ENCODE measurements around the gene ZFHX2.

The ZFHX2 gene

GRCh38 chr14:23572836-23573235, 21.3 kb upstream of the ZFHX2 start:
- Histone ChIP-seq H3K79me2 (ENCODE audit: control insufficient read depth, insufficient read depth, low read length, unreplicated experiment) (no peaks in the 10 kb centered on the region), H3K27ac (ENCODE audit: low read depth, low read length) (no peak overlapping the region), H2AFZ (ENCODE audit: low read length, unreplicated experiment) (no peak overlapping the region), H3K4me3 (ENCODE audit: low read depth, low read length) (no peak overlapping the region), H3K4me1 (ENCODE audit: control insufficient read depth, insufficient read depth, low read length, unreplicated experiment) (peaks cover 9% of the 10 kb centered on the region), H3K36me3 (ENCODE audit: insufficient read depth, low read length) (no peaks in the 10 kb centered on the region), H3K27me3 (ENCODE audit: insufficient read depth, low read length) (peaks cover 16% of the 10 kb centered on the region)

DNA sequence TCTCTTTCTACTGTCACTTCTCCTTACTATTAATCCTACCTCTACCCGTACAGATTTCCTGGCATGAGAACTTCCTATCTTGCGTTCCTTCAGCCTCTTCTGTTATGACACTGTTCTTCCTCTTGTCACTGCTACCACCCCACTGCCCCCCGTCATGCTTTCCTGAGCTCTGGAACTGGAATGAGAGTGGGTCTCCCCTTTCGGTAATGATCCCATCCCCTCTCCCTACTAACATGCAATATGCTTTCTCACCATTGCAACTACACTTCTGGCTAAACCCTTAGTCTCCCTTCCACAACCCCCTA, 20.9 kb upstream of the ZFHX2 start:
- Histone ChIP-seq H3K4me3 (ENCODE audit: low read depth, low read length) (no peak overlapping the region), H2AFZ (ENCODE audit: low read length, unreplicated experiment) (no peak overlapping the region), H3K79me2 (ENCODE audit: control insufficient read depth, insufficient read depth, low read length, unreplicated experiment) (no peaks in the 10 kb centered on the region), H3K36me3 (ENCODE audit: insufficient read depth, low read length) (no peaks in the 10 kb centered on the region), H3K27me3 (ENCODE audit: insufficient read depth, low read length) (peaks cover 13% of the 10 kb centered on the region), H3K4me1 (ENCODE audit: control insufficient read depth, insufficient read depth, low read length, unreplicated experiment) (peaks cover 9% of the 10 kb centered on the region), H3K27ac (ENCODE audit: low read depth, low read length) (no peak overlapping the region)

DNA sequence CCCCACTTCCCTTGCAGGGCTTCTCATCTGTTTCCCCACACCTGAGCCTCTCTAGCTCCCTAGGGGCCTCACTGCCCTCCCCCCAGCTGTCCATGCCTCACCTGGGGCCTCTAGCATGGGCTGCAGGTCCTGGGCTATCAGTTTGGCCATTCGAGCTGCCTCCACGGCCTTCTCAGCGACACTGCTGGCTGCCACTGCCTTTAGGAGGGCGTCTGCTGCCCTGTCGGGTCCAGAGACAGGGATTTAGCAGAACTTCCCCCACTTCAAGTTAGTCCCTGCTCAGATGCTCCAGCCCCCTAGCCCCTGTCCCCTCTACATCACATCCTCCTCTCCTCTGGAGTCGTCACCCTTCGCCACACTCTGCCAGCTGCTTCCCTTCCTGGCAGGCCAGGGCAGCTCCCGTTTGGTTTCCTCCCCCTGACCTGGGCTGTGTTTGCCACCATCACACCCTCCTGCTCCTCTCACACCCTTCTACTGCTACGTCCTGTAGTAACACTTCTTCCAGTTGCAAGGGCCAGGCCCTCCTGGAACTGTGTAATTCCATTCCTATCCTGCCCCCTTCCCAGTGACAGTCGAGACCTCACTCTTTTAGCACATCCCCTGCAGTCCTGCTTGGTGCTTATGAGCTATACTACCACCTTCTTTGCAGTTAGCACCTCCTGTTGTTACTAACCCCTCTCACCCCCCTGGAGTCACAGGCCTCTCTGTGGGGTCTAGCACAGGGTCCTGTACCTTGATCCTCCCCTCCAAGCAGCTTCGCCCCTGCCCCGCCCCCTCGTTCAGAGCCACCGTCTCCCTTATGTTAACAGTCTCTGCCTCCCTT, 20.3 kb upstream of the ZFHX2 start:
- H3K79me2 ChIP-seq (ENCODE audit: control insufficient read depth, insufficient read depth, low read length, unreplicated experiment), result no peaks in the 10 kb centered on the region
- H3K27ac ChIP-seq (ENCODE audit: low read depth, low read length), result no peak overlapping the region
- H3K4me1 ChIP-seq (ENCODE audit: control insufficient read depth, insufficient read depth, low read length, unreplicated experiment), result peaks cover 9% of the 10 kb centered on the region
- no peaks in the 10 kb centered on the region for H3K36me3 ChIP-seq (ENCODE audit: insufficient read depth, low read length)
- peaks cover 7% of the 10 kb centered on the region for H3K27me3 ChIP-seq (ENCODE audit: insufficient read depth, low read length)
- no peak overlapping the region for H2AFZ ChIP-seq (ENCODE audit: low read length, unreplicated experiment)
- H3K4me3 ChIP-seq (ENCODE audit: low read depth, low read length), result no peak overlapping the region

DNA sequence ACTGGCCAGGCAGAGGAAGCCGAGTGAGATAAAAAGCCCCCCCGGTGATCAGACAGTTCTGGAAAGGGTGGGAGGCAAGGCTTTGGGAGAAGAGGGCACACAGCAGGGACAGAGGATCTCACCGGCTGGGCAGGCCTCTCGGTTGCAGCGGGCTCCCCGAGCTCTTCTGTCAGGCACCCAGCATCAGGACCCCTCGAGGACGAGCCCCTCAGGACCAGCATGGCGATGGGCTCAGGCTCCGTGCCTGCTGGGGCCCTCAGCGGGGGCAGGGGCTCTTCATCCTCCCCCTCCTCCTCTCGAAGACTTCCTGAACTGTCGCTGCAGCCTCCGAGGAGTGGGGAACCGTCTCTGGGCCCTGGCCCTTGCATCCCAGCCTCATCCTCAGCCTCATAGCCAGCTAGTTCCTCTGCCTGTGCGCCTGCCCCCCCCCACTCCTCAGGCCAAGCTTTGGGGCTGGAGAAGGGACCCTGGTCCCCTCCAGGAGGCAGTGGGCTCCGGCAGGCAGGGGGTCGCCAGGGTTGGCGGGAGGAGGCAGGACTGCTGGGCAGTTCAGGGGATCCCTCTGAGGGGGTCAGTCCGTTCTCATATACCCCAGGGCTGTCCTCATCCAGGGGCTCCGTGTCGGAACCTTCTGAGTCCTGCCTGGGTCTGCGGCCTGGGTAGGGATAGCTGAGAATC, 19.4 kb upstream of the ZFHX2 start:
- no peak overlapping the region for H3K27ac ChIP-seq (ENCODE audit: low read depth, low read length)
- H3K79me2 ChIP-seq (ENCODE audit: control insufficient read depth, insufficient read depth, low read length, unreplicated experiment), result no peaks in the 10 kb centered on the region
- H3K4me1 ChIP-seq (ENCODE audit: control insufficient read depth, insufficient read depth, low read length, unreplicated experiment), result peaks cover 9% of the 10 kb centered on the region
- H2AFZ ChIP-seq (ENCODE audit: low read length, unreplicated experiment), result no peak overlapping the region
- H3K36me3 ChIP-seq (ENCODE audit: insufficient read depth, low read length), result no peaks in the 10 kb centered on the region
- no peak overlapping the region for H3K4me3 ChIP-seq (ENCODE audit: low read depth, low read length)
- no peaks in the 10 kb centered on the region; the same call in 1 of the 2 replicates for H3K27me3 ChIP-seq (ENCODE audit: insufficient read depth, low read length)

GRCh38 chr14:23569443-23570151, 18.0 kb upstream of the ZFHX2 start:
- H3K4me1 ChIP-seq (ENCODE audit: control insufficient read depth, insufficient read depth, low read length, unreplicated experiment), result peaks cover 9% of the 10 kb centered on the region
- H3K27ac ChIP-seq (ENCODE audit: low read depth, low read length), result no peak overlapping the region
- H3K36me3 ChIP-seq (ENCODE audit: insufficient read depth, low read length), result no peaks in the 10 kb centered on the region
- no peaks in the 10 kb centered on the region for H3K27me3 ChIP-seq (ENCODE audit: insufficient read depth, low read length)
- no peak overlapping the region for H3K4me3 ChIP-seq (ENCODE audit: low read depth, low read length)
- no peak overlapping the region for H2AFZ ChIP-seq (ENCODE audit: low read length, unreplicated experiment)
- H3K79me2 ChIP-seq (ENCODE audit: control insufficient read depth, insufficient read depth, low read length, unreplicated experiment), result no peaks in the 10 kb centered on the region

DNA sequence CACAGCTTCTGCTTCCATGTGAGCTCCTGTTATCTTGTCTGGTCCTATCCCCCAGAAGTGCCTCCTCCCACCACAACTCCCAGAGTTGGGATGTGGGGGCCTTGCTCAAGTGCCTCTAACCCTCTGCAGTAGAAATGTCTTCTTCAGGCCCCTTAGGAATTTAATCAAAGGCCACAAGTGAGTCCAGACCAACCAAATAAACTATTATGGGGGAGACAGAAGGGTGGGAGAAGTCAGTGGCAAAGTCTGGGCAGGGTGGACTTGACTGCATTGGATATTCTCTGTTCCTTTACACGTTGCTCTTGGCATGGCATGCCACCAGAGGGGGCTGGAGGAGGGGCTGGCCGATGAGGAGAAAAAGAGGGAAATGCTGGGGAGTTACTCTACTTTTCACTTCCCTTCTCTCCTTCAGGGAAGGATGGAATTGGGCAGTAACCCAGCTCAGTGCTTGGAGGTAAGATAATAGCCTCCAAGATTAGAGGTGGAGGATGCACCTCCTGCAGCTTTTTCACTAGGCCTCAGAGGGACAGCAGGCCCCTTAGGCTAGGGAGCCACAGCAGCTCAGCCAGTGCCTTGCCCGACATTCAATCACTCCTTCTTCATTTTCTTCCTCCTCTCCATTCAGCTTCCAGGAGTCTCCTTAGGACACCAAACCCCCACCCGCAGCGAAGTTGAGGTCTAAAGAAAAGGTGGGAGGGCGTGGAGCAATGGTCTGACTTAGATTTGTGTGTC, 17.2 kb upstream of the ZFHX2 start:
- Histone ChIP-seq H3K36me3 (ENCODE audit: insufficient read depth, low read length) (no peaks in the 10 kb centered on the region), H3K27ac (ENCODE audit: low read depth, low read length) (no peak overlapping the region), H3K79me2 (ENCODE audit: control insufficient read depth, insufficient read depth, low read length, unreplicated experiment) (no peaks in the 10 kb centered on the region), H2AFZ (ENCODE audit: low read length, unreplicated experiment) (no peak overlapping the region), H3K4me3 (ENCODE audit: low read depth, low read length) (peak overlapping the region; percentile 85; the same call in 1 of the 2 replicates), H3K27me3 (ENCODE audit: insufficient read depth, low read length) (no peaks in the 10 kb centered on the region), H3K4me1 (ENCODE audit: control insufficient read depth, insufficient read depth, low read length, unreplicated experiment) (peaks cover 9% of the 10 kb centered on the region)

GRCh38 chr14:23568021-23568599, 16.5 kb upstream of the ZFHX2 start:
- Histone ChIP-seq H2AFZ (ENCODE audit: low read length, unreplicated experiment) (peak overlapping the region; percentile 93), H3K4me3 (ENCODE audit: low read depth, low read length) (peak overlapping the region; percentile 85), H3K27ac (ENCODE audit: low read depth, low read length) (0 out of 2 replicates have a peak overlapping the region, but pooled peaks have one; percentile 7), H3K36me3 (ENCODE audit: insufficient read depth, low read length) (no peaks in the 10 kb centered on the region), H3K27me3 (ENCODE audit: insufficient read depth, low read length) (no peaks in the 10 kb centered on the region), H3K4me1 (ENCODE audit: control insufficient read depth, insufficient read depth, low read length, unreplicated experiment) (peaks cover 9% of the 10 kb centered on the region), H3K79me2 (ENCODE audit: control insufficient read depth, insufficient read depth, low read length, unreplicated experiment) (no peaks in the 10 kb centered on the region)

DNA sequence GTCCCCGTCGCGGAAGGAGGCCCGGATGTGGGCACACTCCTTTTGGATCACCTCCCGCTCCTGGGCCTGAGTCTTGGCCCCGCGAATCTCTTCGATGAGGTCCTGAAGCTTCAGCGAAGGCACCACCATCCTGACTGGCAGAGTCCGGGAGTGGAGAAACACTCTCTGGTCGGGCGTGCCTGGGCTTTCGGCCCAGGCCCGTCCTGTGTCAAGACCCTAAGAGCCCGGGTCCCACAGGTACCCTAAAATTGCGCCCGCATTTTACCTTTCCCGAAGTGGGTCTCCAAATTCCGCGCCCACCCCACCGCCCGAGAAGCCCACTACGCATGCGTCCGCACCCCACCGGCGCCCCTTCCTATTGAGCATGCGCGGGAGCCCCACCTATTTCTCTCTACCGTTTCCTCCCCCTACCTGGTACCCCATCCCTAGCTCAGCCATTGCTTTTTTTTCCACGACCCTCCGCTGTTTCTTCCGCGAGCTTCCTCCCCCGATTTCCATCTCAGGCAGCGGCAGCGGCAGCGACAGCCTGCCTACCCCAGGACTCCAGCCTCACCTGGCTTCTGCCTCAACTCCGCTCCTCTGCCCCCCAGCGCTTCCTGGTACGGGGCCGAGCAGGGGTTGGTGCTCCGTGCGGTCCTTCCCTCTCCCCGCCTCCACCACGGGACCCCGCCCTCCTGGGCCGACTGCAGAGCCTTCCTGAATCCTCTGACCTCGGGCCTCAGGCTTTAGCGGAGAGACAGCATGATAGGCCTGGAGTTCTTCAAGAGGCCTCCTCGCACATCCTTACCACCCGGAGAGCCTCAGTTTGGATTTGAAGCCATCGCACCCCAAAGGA, 15.8 kb upstream of the ZFHX2 start, which contains the start of gene AP1G2:
TSS of gene AP1G2 (minus strand) at position 606 of the 835 bp plus-strand sequence. CDS start at position 129, 477 bp downstream.
- Histone ChIP-seq H3K79me2 (ENCODE audit: control insufficient read depth, insufficient read depth, low read length, unreplicated experiment) (no peaks in the 10 kb centered on the region), H3K27me3 (ENCODE audit: insufficient read depth, low read length) (no peaks in the 10 kb centered on the region), H3K27ac (ENCODE audit: low read depth, low read length) (0 out of 2 replicates have a peak within 1 kb of the TSS, but pooled peaks have one; percentile 7), H3K4me3 (ENCODE audit: low read depth, low read length) (peak within 1 kb of the TSS; percentile 85), H3K36me3 (ENCODE audit: insufficient read depth, low read length) (no peaks in the 10 kb centered on the region), H3K4me1 (ENCODE audit: control insufficient read depth, insufficient read depth, low read length, unreplicated experiment) (peaks cover 9% of the 10 kb centered on the region), H2AFZ (ENCODE audit: low read length, unreplicated experiment) (peak within 1 kb of the TSS; percentile 93)

DNA sequence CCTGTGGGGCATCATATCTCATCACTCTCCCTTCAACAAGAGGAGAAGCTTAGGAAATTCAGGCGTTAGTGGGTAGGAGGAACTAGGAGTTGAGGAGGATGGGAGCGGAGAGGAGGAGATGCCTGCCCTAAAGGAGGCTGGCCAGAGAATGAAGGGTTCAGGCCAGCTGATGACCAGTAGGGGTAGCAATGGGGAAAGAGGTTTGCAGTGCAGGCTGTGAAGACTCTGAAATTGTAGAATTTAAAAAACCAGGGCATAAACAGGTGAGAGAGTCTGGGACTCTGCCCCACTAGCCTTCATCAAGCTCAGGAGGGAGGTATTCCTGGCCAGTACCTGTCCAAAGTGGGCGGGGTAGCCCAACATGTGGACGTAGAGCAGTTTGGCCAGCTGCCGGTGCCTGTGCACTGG, 15.2 kb upstream of the ZFHX2 start:
- Histone ChIP-seq H3K4me3 (ENCODE audit: low read depth, low read length) (peak overlapping the region; percentile 85), H3K4me1 (ENCODE audit: control insufficient read depth, insufficient read depth, low read length, unreplicated experiment) (peaks cover 9% of the 10 kb centered on the region), H3K36me3 (ENCODE audit: insufficient read depth, low read length) (no peaks in the 10 kb centered on the region), H3K79me2 (ENCODE audit: control insufficient read depth, insufficient read depth, low read length, unreplicated experiment) (no peaks in the 10 kb centered on the region), H3K27me3 (ENCODE audit: insufficient read depth, low read length) (no peaks in the 10 kb centered on the region), H3K27ac (ENCODE audit: low read depth, low read length) (no peak overlapping the region), H2AFZ (ENCODE audit: low read length, unreplicated experiment) (peak overlapping the region; percentile 93)

Data from ACC112 (cell line).